Daoy (cell line): ENCODE measurements around the gene PRR4. TPM values are rescaled to one million over a fixed set of nuclear protein-coding genes. Genes with fewer than 3 reads are reported as not detected.

Experiments used
- DNase-seq: peaks from one replicate; pipeline ENCODE4 v3.0.0-alpha.2; 2015; ENCODE audit warnings: low read depth
- total RNA-seq: library from RNA; depleted of rRNA; stranded (reverse); fragments of >200 nt; shearing (Covaris generic); gene quantifications from 2 replicates; pipeline ENCODE4 v1.2.3, GENCODE V29; 2014; rRNA removed

The PRR4 gene, protein sequence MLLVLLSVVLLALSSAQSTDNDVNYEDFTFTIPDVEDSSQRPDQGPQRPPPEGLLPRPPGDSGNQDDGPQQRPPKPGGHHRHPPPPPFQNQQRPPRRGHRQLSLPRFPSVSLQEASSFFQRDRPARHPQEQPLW
- 0.74 TPM in 1 of 2 replicates, not detected in the other for total RNA-seq

DNA sequence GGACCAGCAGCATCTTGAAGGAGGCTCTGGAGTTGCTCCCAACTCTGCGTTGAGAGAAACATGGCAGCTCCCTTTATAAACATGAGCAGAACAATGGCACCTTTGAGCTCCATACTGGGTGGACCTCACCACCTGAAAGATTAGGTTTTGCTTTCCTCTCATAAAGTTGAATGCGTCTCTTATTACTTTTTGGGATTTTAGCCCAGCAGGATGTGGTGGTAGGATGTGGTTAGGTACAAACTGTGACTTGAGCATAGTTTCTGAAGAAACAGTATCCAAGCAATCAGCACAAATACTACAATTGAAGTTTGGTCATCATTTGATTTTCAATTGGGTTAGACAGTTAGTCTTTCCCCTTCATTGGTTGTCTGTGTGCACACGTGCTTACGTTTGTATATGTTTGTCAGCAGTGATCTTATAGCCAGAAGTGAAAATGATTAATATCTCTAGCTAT, at the start of gene PRR4:
TSS of gene PRR4 (minus strand) at position 51 of the 454 bp plus-strand sequence. CDS start at position 13, 38 bp downstream.
- no peak for DNase-seq

DNA sequence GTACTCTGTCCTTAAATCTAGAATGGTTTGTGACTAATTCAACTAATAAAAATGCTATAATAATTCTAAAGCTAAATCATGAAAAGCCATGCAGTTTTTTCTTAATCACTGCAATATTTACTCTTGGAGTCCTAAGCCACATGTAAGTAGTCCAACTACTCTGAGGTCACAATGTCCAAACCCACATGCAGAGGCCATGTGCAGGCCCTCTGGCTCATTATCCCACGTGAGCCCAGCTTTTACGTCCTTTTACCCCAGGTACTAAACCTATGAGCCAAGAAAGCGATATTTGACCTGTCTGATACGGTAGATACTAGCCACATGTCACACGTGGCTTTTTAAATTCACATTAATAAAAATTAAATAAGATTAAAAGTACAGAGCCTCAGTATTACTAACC, 47.6 kb upstream of the PRR4 start:
- no peak for DNase-seq

DNA sequence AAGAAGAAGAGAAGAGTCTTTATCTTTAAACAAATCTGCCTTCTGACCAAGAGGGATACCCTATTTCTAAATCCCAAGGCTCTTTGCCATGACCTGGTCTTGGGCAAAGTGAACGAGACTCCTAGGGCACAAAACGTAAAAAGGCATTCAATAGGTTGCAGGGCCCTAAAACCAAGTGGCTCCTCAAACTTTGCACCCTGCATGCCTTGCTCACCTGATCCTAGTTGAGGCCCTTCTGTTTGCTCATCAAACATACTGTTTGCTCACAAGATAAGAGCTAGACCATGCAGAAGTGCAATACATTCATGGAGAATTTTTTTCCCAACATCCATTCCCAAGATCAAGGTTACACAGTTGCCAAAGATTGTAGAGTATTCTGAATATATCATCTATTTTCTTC, 42.7 kb upstream of the PRR4 start:
- no peak for DNase-seq

DNA sequence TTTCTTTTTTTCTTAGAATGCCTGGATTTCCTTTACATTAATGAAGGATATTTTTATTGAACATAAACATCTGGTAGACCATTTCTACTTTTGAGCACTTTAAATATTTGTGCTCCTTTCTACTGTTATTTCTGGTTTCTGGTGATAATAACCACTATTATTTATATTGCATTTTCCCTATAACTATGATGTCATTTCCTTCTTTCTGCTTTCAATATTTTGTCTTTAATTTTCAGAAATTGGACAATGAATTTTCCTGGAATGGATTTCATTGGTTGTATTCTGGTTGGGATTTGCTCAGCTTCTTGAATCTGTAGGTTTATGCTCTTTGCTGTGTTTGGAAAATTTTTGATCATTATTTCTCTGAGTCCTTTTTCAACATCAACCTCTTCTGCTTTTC, 40.0 kb upstream of the PRR4 start:
- no peak for DNase-seq

DNA sequence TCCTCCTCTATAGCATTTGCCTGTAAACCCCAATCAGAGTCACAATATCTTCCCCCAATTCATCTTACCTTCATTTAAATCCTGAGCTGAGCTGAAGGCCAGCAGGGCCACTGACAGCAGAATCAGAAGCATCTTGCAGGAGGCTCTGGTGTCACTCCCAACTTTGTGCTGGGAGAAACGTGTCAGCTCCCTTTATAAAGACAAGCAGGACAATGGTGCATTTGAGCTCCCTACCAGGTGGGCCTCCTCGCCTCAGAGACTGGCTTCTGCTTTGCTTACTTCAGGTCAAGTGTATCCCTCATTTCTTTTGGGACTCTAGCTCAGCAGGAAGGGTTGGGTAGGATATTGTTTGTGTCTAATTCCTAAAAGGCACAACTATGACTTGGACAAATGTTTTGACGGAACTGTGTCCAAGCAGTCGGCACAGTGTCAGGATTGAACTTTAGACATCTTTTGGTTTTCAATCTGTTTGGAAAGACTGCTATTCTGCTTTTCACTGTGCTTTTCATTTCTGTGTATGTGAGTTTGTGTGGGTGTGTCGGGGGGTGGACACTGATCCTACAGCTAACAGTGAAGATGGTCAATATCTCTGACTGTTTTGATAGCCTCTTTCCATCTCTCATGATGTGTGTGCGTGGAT, 34.9 kb upstream of the PRR4 start, which contains the start of gene PRH1:
TSS of gene PRH1 (minus strand) at position 170 of the 640 bp plus-strand sequence. CDS start at position 132, 38 bp downstream.
- DNase-seq, result no peak

DNA sequence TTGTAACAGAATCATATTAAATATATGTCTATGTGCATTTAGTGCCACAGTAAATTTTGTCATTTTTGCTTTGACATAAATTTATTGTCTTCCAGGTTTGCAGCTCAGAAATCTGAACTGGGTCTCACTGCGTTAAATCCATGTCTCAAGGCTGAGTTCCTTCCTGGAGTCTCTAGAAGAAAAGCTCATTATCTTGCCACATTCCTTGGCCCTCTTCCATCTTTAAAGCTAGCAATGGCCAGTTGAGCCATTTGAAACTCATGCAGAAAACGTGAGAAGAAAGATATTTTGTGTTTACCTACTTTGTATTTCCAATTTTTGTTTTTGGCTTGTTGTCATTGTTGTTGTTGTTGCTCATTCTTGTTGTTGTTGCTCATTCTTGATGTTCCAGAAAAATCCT, 24.1 kb upstream of the PRR4 start:
- DNase-seq, result no peak

DNA sequence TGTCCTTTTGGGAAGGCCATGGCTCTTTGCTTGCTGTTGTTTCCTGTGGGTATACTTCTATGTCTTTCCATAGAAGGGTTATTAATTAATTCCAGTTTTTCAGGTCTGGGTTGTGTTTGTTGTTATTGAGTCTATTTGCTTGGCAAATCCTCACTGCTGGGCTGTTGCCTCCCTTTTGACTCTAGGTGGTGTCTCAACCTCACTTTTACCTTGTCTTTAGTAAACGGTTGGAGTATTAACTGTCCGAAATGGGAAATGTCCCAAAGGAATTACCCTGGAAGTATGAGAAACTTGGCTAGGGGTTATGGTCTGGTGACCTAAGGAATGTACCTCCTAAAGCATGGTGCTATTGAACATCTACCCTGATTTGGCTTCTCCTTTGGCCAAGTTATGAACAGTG, 18.1 kb upstream of the PRR4 start:
- no peak for DNase-seq

DNA sequence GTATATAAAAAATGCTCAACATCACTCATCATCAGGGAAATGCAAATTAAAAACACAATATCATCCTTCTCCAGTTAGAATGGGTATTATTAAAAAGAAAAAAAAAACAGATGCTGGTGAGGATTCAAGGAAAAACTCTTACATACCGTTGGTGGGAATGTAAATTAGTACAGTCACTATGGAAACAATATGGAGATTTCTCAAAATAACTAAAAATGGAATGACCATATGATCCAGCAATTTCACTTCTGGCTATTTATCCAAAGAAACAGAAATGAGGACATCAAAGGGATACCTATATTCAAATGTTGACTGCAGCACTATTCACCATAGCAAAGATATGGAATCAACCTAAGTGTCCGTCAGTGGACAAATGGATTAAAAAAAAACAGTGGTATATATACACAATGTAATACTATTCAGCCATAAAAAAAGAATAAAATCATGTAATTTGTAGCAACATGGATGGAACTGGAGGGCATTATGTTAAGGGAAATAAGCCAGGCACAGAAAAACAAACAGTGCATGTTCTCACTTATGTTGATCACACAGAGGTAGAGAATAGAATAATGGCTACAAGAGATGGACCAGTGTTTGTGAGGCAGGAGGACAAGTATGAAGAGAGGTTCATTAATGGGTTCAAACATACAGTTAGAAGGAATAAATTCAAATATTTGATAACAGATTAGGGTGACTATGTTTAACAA, 14.4 kb upstream of the PRR4 start:
- DNase-seq, result no peak

DNA sequence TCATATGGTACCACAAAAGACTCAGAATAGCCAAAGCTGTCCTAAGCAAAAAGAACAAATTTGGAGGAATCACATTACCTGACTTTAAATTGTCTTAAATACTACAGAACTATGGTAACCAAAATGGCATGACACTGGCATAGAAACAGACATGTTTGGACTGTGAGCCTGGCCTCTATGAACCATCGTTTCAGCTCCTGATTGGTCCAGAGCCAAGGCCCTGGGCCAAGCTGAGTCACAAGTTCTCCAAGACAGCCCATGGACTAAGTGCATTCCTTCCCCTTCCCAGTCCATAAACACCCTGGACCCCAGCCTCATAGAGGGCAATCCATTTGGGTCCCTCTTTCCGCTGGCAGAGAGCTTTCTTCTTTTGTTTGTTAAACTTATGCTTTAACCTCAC, 12.1 kb upstream of the PRR4 start:
- no peak for DNase-seq

DNA sequence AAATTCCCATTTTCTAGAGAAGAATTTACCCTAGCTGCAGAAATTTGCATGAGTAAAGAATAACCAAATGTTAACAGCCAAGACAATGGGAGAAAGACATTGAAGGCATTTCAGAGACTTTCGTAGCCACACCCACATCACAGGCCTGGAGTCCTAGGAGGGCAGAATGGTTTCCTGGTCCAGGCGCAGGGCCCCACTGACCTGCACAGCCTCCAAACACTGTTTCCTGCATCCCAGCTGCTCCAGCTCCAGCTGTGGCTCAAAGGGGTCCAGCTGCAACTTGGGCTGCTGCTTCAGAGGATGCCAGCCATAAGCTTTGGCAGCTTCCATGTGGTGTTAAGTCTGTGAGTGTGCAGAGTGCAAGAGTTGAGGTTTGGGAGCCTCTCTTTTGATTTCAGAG, 6.5 kb upstream of the PRR4 start:
- DNase-seq, result no peak

DNA sequence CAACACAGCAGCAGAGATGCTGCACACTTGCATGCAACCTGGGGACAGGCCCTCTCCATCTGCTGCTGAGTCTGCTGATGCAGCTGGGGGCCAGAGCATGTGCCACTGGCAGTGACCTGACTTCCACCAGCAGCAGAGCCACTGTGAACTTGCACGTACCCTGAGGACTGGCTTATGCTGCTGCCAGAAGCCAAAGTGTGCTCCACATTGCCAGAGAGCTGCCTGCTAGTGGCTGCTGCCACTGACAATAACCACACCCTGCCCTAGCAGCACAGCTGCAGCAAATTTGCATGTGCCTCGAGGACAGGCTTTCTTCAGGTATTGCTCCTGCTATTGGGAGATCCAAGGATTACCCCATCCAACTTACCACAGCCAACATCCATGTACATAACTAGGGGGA, 4.5 kb upstream of the PRR4 start:
- no peak for DNase-seq

DNA sequence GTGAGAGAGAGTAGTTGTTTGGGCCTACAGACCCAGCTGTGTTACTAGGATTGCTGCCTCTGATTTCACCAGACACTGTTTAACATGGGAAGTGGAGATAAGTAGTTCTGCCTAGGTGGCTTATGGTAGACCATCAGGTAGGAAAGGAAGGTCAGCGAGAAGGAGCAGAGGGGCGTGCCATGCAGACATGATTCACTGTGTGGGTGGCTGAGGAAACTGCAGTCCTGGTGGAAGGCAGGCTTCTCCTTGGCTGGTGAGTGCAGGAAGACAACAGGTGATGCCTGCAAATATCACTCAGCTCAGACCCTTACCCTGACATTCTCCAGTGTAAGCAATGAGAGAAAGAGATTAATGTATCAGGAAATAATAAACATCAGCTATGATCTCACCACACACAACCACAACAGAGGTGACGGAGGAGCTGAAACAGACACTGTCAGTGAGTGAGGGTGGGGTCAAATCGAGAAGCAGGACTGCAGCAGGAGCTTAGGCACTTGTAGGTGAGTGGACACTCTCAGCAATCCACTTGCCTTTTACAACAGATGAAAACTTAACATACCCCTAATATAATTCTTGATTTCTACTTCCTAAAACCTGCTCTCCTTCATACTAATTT, 2.1 kb upstream of the PRR4 start:
- no peak for DNase-seq

DNA sequence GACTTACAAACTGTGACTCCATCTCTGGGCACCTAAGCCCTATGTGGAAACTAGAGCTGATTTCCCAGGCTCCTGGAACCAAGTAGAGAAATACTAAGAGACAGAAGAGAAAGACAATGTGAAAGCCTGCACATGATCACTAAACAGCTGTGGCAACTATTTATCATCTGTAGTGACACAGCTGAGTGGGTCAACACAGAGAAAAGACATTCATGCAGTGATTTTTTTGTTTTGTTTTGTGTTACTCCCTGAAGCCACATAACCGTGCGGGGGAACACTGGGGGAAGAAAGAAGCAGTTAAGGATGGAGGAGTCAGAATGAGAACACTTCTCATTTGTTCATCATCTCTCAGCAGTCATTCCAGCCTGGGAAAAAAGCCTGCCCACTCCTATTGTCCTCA, 1.5 kb downstream of the PRR4 start:
- DNase-seq, result no peak

DNA sequence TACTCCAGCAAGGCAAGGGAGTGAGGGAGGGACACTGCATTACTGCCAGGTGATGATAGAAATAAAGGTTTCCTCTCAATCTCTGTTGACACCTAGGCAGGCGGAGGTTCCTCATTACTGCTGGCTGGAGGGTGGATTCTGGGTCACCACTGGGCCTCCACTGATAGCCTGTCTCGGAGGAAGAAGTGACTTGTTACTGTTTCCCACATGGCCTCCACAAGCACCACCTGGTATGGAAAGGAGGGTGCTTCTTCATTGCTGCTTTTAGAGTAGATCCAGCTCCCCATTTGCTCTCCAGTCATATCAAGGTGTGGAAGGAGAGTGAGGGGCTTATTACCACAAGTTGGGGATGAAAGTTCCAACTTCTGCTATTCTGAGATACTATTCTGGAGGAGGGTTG, 6.4 kb downstream of the PRR4 start:
- DNase-seq, result no peak

DNA sequence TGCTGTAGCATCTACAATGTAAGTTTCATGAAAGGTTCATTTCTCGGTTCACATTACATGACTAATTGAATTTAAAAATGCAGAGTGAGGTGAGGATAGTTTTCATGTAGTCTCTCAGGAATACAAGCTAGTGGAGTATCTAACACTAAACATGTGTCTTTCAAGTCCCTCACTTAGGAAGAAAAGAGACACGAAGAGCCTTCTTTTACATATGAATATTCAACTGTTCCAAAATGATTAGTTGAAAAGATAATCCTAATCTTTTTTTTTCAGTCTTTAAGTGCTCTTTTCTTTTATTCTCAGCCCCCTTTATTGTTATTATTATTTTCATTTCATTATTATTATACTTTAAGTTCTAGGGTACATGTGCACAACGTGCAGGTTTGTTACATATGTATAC, 10.8 kb downstream of the PRR4 start:
- DNase-seq, result no peak

DNA sequence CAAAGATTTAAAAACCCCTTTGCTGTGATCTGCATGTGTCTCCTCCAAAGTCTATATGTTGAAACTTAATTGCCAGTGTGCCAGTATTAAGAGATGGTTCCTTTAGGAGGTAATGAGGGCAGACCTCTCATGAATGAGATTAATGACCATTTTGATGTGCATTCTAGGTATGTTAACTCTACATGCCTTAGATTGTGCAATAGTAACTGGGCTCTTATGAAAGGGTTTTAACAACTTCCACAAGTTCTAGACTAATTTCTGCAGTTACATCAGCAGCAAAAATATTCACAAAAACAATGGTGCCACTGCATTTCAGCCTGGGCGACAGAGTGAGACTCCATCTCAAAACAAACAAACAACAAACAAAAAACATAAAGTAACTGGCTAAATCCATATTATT, 19.3 kb downstream of the PRR4 start:
- DNase-seq, result no peak

DNA sequence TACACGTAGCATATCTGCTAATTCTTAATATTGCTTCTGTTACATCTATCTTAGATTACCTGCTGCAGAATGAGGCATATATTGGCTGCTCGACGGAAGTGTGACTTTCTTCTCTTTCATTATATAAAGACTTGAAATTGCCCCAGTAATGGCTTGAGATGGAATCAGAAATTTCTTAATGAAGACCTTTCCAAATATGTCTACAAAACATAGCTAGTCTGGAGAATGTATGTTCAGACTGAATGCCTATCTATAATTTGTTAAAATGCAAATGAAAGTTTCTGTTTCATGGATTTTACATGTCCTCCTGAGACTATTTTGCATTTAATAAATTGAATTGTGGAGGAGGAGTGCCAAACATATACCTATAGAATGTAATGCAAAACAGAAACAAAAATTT, 23.0 kb downstream of the PRR4 start, which contains the start of gene TAS2R10:
TSS of gene TAS2R10 (minus strand) at position 101 of the 400 bp plus-strand sequence. CDS start at position 12, 89 bp downstream.
- DNase-seq, result no peak

DNA sequence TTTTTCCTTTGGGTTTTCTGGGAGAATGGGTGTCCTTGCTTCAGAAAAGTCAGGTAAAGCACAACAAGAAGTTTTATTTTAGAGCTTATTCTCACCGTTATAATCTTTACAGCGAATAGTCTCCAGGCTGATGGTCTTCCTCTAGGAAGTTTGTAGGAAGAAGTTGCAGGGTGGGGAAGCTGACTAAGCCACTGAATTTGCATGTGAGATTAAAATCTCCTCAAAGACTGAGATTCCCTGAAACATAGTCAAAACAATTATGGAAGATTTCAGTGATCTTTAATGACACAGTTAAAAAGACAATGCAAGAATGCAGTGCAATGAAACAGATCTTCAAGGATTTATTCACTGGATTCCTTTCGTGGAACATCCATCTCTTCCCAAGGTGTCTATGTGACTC, 24.3 kb downstream of the PRR4 start:
- no peak for DNase-seq

DNA sequence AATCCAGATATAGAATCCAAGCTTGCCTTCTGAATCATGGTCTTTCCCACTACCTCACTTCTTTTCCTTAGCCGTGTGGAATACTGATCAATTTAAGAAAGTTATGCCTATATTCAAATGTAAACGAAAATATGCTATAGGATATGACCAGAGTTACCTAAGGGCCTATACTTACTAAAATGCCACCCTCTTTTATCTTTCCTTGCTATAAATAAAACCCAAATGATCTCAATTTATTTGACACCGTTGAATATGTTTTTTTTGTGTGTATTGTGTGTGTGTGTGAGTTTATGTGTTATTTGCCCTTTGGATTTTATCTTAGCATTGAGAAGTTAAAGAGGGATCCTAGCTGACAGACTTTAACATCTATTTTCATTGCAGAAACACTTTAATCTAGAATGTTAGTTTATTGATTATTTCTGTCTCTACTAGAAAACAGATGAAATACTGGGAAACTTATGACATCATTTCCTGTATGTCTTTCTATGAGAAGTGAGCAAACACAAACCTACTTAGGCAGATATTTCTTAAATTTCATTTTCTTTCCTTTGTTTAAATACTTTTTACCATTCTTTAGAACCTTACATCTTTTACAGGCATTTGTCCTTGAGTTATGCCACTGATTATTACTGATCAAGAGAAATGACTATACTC, 37.3 kb downstream of the PRR4 start:
- no peak for DNase-seq

DNA sequence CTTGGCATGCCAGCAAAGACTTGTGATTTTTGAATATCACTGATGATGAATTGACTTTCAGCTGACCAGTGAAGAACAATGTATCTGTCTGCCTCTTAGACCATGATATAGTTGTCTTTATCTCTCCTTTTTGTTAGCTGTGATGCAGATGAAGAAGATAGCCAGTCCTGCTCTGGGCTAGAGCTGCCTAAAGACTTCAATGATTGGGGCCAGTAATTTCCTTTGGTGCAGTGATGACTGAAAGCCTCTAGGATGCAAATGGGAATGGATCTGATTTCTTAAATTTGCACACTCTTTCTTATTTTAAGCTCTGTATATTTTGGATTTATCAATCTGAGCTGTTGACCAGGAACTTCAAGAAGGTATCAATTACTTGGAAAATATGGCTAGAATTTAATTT, 39.2 kb downstream of the PRR4 start, which contains the start of gene TAS2R9:
TSS of gene TAS2R9 (minus strand) at position 101 of the 400 bp plus-strand sequence. CDS start at position 8, 93 bp downstream.
- DNase-seq, result no peak

DNA sequence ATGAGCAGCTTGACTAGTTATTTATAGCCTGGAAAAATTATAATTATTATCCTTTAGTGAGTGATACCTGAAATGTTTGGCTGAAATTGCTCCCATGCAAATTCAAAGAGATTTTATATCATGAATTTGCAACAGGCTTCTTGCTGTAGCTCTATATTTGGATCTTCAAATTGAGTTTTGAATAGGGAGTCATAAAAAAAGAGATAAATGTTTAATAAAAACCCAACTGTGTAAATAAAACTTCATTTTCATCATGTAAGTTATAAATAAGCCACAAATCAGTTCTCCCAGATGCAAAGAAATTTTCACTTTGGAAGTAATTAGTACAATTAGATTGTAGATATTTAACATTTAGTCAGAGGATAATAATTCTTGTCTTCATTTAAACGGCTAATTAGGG, 42.1 kb downstream of the PRR4 start, which contains the start of gene TAS2R8:
TSS of gene TAS2R8 (minus strand) at position 101 of the 400 bp plus-strand sequence. CDS start 306 bp downstream, outside the sequence.
- no peak for DNase-seq

DNA sequence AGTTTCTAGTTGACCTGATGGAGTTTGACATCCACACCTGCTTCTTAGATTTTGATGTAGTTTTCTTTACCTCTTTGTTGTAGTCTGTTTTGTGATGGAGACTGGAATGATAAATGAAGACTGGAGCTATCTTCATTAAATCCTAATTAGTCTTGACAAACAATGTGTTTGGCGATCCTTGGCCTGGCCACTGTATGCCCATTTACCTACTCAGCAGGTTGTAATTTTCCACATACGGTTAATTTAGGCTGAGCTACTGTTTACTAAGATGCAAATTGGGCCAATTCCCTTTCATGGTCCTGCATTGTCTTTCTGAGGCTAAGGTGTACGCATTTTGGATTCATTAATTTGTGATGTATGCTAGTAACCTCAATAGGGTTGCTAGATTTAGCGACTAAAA, 46.7 kb downstream of the PRR4 start, which contains the start of gene TAS2R7:
TSS of gene TAS2R7 (minus strand) at position 41 of the 400 bp plus-strand sequence. CDS start 57 bp downstream, outside the sequence.
- no peak for DNase-seq
